HL-60/S4 treated with phorbol 12-myristate 13-acetate at 8.2 ng/mL for 4 days and 3 days (cell line): ENCODE results near the gene NTRK3.

Experiments used
- in situ Hi-C: fragments of 300-500 bp; cut with MboI; formaldehyde crosslinking; loops from 2 replicates; pipeline ENCODE4 v1.15.0; 2022; ENCODE audit warnings: low sequenced_read_pairs

Gene NTRK3

GRCh38 chr15:87916208-87916607, 340.3 kb downstream of the NTRK3 start:
- in situ Hi-C loops, result no loop called here

GRCh38 chr15:87910301-87910700, 346.2 kb downstream of the NTRK3 start:
- in situ Hi-C loops, result no loop called here

GRCh38 chr15:87907676-87908446, 348.7 kb downstream of the NTRK3 start:
- in situ Hi-C loops, result no loop called here

GRCh38 chr15:87906444-87906843, 350.1 kb downstream of the NTRK3 start:
- in situ Hi-C loops, result no loop called here

GRCh38 chr15:87902772-87903426, 353.6 kb downstream of the NTRK3 start:
- in situ Hi-C loops, result no loop called here

GRCh38 chr15:87901926-87902690, 354.4 kb downstream of the NTRK3 start:
- in situ Hi-C loops, result no loop called here

- in situ Hi-C loops, result no loop called here
These were observed 355.5 kb downstream of the NTRK3 start for GRCh38 chr15:87901008-87901407.

GRCh38 chr15:87896936-87897335, 359.6 kb downstream of the NTRK3 start:
- in situ Hi-C loops, result no loop called here

GRCh38 chr15:87887177-87887576, 369.4 kb downstream of the NTRK3 start:
- in situ Hi-C loops, result no loop called here

- in situ Hi-C loops, result no loop called here
These were observed 375.5 kb downstream of the NTRK3 start for GRCh38 chr15:87881026-87881425.

- in situ Hi-C loops, result no loop called here
These were observed 378.6 kb downstream of the NTRK3 start for GRCh38 chr15:87877822-87878542.

GRCh38 chr15:87877114-87877810, 379.3 kb downstream of the NTRK3 start:
- in situ Hi-C loops, result no loop called here

GRCh38 chr15:87874896-87875711, 381.4 kb downstream of the NTRK3 start:
- in situ Hi-C loops, result no loop called here

- in situ Hi-C loops, result no loop called here
These were observed 383.0 kb downstream of the NTRK3 start for GRCh38 chr15:87873516-87873915.

GRCh38 chr15:87871731-87872320, 384.7 kb downstream of the NTRK3 start:
- in situ Hi-C loops, result no loop called here

- in situ Hi-C loops, result no loop called here
These were observed 385.3 kb downstream of the NTRK3 start for GRCh38 chr15:87871258-87871681.

GRCh38 chr15:87866961-87867360, 389.6 kb downstream of the NTRK3 start:
- in situ Hi-C loops, result no loop called here

- in situ Hi-C loops, result no loop called here
These were observed 393.4 kb downstream of the NTRK3 start for GRCh38 chr15:87863152-87863551.

GRCh38 chr15:87860743-87861142, 395.8 kb downstream of the NTRK3 start:
- in situ Hi-C loops, result no loop called here
